HEK293 (cell line): ENCODE measurements around the gene DCAF8.

Source experiments
- CTCF ChIA-PET: fragments of 350-600 bp; formaldehyde crosslinking; extraction: SDS; loops from one replicate; lab custom pipeline; 2021; ENCODE audit warnings: antibody characterized with exemption; lab: Yijun Ruan, JAX
- POLR2A ChIA-PET: fragments of 300-600 bp; formaldehyde crosslinking; extraction: SDS; loops from one replicate; lab custom pipeline; 2020; ENCODE audit warnings: antibody characterized with exemption, inconsistent platforms; lab: Yijun Ruan, JAX
- H3K27ac ChIP-seq: fragments of 200-500 bp; sonication (Bioruptor generic); 2 replicates; pipeline ENCODE4 v1.5.1; 2014; ENCODE audit warnings: low read depth, low read length, control low read depth, inconsistent platforms; ENCODE audit errors: extremely low read depth
- H3K36me3 ChIP-seq, 2 experiments: fragments of 200-500 bp in 1 of 2; sonication (Bioruptor generic) in 1 of 2; 1 replicate in 1 of 2; 2 replicates in 1 of 2; pipeline ENCODE4 v1.5.1; 2014 to 2017; ENCODE audit warnings: inconsistent platforms in 2 of 2, low read length in 2 of 2; ENCODE audit not compliant: control insufficient read depth in 2 of 2, insufficient read depth in 1 of 2
- H3K4me1 ChIP-seq: fragments of 200-500 bp; sonication (Bioruptor generic); 2 replicates; pipeline ENCODE4 v1.5.1; 2014; ENCODE audit warnings: mild to moderate bottlenecking, low read length, inconsistent platforms; ENCODE audit not compliant: control insufficient read depth, insufficient read depth
- H3K4me3 ChIP-seq: 2 replicates; pipeline ENCODE4 v1.5.1; 2011; ENCODE audit warnings: low read depth, mild to moderate bottlenecking, control low read depth, low read length, moderate library complexity
- H3K9me3 ChIP-seq: fragments of 200-500 bp; sonication (Bioruptor generic); 2 replicates; pipeline ENCODE4 v1.5.1; 2014; ENCODE audit warnings: low read depth, low read length, inconsistent platforms; ENCODE audit not compliant: control insufficient read depth, insufficient read depth
- SP3 ChIP-seq: fragments of 450-650 bp; formaldehyde crosslinking; IDR thresholded peaks from 2 replicates; pipeline ENCODE4 v1.5.1; 2016; ENCODE audit warnings: missing biosample characterization, missing genetic modification characterization
- SP7 ChIP-seq: fragments of 450-650 bp; formaldehyde crosslinking; IDR thresholded peaks from 2 replicates; pipeline ENCODE4 v1.5.1; 2016; ENCODE audit warnings: missing biosample characterization, missing genetic modification characterization
- ZBTB17 ChIP-seq: fragments of 450-650 bp; formaldehyde crosslinking; IDR thresholded peaks from 2 replicates; pipeline ENCODE4 v1.5.1; 2016; ENCODE audit warnings: missing biosample characterization, missing genetic modification characterization
- ZNF112 ChIP-seq: fragments of 450-650 bp; formaldehyde crosslinking; IDR thresholded peaks from 2 replicates; pipeline ENCODE4 v1.5.0; 2017; ENCODE audit warnings: missing biosample characterization, missing genetic modification characterization
- ZNF16 ChIP-seq: fragments of 450-650 bp; formaldehyde crosslinking; IDR thresholded peaks from 2 replicates; pipeline ENCODE4 v1.5.1; 2016; ENCODE audit warnings: low read depth, missing biosample characterization, missing genetic modification characterization
- ZNF248 ChIP-seq: fragments of 450-650 bp; formaldehyde crosslinking; IDR thresholded peaks from 2 replicates; pipeline ENCODE4 v1.5.1; 2017; ENCODE audit warnings: missing biosample characterization, missing genetic modification characterization
- ZNF776 ChIP-seq: fragments of 450-650 bp; formaldehyde crosslinking; IDR thresholded peaks from 2 replicates; pipeline ENCODE4 v1.5.0; 2017; ENCODE audit warnings: missing biosample characterization, missing genetic modification characterization, borderline replicate concordance
- TF ChIP-seq, protein P1 (sequence below): fragments of 450-650 bp; formaldehyde crosslinking; IDR thresholded peaks from 2 replicates; pipeline ENCODE4 v1.5.1; 2017; ENCODE audit warnings: missing biosample characterization, missing genetic modification characterization
- TF ChIP-seq, protein P2 (sequence below): fragments of 450-650 bp; formaldehyde crosslinking; IDR thresholded peaks from 2 replicates; pipeline ENCODE4 v1.5.1; 2016; ENCODE audit warnings: missing biosample characterization, missing genetic modification characterization
- TF ChIP-seq, protein P3 (sequence below): fragments of 450-650 bp; formaldehyde crosslinking; IDR thresholded peaks from 2 replicates; pipeline ENCODE4 v1.5.1; 2016; ENCODE audit warnings: missing biosample characterization, missing genetic modification characterization, low read depth
- TF ChIP-seq, protein P4 (sequence below): fragments of 450-650 bp; formaldehyde crosslinking; IDR thresholded peaks from 2 replicates; pipeline ENCODE4 v1.5.1; 2016; ENCODE audit warnings: missing biosample characterization, missing genetic modification characterization
- TF ChIP-seq, protein P5 (sequence below): fragments of 450-650 bp; formaldehyde crosslinking; IDR thresholded peaks from 2 replicates; pipeline ENCODE4 v1.5.1; 2016; ENCODE audit warnings: missing biosample characterization, missing genetic modification characterization
- TF ChIP-seq, protein P6 (sequence below): fragments of 450-650 bp; formaldehyde crosslinking; IDR thresholded peaks from 2 replicates; pipeline ENCODE4 v1.5.1; 2016; ENCODE audit warnings: missing biosample characterization, missing genetic modification characterization

DCAF8 gene

DNA sequence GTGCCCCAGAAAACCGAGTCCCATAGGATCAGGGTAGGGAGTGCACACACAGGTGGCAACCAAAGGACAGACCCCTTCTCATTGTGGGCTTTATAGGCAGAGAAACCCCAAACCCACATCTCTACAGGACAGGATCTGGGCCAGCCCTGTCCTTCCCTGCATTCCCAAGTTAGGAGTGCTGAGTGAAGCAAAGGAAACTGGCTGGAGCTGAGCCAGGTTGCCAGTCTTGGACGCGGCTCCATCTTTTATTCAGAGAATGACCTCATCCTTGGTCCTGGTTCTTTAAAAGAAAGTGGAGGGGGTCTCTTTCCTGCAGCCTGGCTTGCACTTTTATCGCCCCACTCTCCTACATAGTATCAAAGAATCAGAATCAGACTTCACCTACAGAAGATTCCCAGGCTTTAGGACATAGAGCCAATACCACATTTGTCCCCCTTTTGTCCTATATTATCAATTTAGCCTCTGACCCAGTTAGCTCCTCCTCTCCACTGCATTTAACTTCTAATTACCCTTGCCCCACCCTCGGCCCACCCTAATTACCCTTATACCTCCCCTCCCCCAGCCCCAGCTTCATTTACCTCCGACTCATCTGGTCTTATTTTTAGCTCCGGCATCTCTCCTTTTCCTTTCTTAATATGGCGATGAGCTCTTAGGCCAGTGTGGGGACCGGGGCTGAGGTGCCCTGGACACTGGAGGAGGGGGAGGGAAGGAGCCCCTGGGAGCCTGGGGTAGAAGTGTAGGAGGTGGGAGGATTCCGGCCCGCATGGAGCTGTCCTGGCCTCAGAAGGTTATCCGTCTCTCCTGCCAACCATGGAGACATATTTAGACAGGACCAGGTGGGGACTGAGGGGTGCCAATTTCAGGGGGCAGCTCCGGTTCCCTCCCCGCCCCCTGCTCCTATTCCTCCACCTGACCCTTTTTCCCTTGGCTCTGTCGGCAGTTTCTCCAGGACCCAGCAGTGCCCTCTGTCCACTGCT is 72.4 kb downstream of the DCAF8 start, which contains the start of gene CASQ1:
TSS of gene CASQ1 (plus strand) at position 927 of the 977 bp plus-strand sequence. CDS start 177 bp downstream, outside the sequence.
- POLR2A ChIA-PET: no interaction called here
- H3K9me3 ChIP-seq: no peaks in the 10 kb centered on the region

More for the DNA sequence above, 72.4 kb downstream of the DCAF8 start, which contains the start of gene CASQ1:
- H3K27ac ChIP-seq: no peak within 1 kb of the TSS
- no peak within 1 kb of the TSS for H3K4me3 ChIP-seq
- TF ChIP-seq, protein P1, sequence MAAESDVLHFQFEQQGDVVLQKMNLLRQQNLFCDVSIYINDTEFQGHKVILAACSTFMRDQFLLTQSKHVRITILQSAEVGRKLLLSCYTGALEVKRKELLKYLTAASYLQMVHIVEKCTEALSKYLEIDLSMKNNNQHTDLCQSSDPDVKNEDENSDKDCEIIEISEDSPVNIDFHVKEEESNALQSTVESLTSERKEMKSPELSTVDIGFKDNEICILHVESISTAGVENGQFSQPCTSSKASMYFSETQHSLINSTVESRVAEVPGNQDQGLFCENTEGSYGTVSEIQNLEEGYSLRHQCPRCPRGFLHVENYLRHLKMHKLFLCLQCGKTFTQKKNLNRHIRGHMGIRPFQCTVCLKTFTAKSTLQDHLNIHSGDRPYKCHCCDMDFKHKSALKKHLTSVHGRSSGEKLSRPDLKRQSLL (tag by site-specific recombination): peak; percentile 10; the same call in 1 of the 2 replicates
- TF ChIP-seq ZNF16 (tag by site-specific recombination) (no peak), ZBTB17 (tag by site-specific recombination) (peak; percentile 26; the same call in 1 of the 2 replicates), ZNF112 (tag by site-specific recombination) (no peak), ZNF776 (tag by site-specific recombination) (no peak), SP3 (tag by site-specific recombination) (0 out of 2 replicates have a peak, but pooled peaks have one; percentile 10), SP7 (tag by site-specific recombination) (peak; percentile 55; the same call in 1 of the 2 replicates), ZNF248 (tag by site-specific recombination) (no peak)
- TF ChIP-seq, protein P2, sequence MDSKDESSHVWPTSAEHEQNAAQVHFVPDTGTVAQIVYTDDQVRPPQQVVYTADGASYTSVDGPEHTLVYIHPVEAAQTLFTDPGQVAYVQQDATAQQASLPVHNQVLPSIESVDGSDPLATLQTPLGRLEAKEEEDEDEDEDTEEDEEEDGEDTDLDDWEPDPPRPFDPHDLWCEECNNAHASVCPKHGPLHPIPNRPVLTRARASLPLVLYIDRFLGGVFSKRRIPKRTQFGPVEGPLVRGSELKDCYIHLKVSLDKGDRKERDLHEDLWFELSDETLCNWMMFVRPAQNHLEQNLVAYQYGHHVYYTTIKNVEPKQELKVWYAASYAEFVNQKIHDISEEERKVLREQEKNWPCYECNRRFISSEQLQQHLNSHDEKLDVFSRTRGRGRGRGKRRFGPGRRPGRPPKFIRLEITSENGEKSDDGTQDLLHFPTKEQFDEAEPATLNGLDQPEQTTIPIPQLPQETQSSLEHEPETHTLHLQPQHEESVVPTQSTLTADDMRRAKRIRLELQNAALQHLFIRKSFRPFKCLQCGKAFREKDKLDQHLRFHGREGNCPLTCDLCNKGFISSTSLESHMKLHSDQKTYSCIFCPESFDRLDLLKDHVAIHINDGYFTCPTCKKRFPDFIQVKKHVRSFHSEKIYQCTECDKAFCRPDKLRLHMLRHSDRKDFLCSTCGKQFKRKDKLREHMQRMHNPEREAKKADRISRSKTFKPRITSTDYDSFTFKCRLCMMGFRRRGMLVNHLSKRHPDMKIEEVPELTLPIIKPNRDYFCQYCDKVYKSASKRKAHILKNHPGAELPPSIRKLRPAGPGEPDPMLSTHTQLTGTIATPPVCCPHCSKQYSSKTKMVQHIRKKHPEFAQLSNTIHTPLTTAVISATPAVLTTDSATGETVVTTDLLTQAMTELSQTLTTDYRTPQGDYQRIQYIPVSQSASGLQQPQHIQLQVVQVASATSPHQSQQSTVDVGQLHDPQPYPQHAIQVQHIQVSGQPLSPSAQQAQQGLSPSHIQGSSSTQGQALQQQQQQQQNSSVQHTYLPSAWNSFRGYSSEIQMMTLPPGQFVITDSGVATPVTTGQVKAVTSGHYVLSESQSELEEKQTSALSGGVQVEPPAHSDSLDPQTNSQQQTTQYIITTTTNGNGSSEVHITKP (tag by site-specific recombination): peak; percentile 59; the same call in 1 of the 2 replicates
- TF ChIP-seq, protein P3, sequence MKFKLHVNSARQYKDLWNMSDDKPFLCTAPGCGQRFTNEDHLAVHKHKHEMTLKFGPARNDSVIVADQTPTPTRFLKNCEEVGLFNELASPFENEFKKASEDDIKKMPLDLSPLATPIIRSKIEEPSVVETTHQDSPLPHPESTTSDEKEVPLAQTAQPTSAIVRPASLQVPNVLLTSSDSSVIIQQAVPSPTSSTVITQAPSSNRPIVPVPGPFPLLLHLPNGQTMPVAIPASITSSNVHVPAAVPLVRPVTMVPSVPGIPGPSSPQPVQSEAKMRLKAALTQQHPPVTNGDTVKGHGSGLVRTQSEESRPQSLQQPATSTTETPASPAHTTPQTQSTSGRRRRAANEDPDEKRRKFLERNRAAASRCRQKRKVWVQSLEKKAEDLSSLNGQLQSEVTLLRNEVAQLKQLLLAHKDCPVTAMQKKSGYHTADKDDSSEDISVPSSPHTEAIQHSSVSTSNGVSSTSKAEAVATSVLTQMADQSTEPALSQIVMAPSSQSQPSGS (tag by site-specific recombination): peak; percentile 64; the same call in 1 of the 2 replicates
- TF ChIP-seq, protein P4, sequence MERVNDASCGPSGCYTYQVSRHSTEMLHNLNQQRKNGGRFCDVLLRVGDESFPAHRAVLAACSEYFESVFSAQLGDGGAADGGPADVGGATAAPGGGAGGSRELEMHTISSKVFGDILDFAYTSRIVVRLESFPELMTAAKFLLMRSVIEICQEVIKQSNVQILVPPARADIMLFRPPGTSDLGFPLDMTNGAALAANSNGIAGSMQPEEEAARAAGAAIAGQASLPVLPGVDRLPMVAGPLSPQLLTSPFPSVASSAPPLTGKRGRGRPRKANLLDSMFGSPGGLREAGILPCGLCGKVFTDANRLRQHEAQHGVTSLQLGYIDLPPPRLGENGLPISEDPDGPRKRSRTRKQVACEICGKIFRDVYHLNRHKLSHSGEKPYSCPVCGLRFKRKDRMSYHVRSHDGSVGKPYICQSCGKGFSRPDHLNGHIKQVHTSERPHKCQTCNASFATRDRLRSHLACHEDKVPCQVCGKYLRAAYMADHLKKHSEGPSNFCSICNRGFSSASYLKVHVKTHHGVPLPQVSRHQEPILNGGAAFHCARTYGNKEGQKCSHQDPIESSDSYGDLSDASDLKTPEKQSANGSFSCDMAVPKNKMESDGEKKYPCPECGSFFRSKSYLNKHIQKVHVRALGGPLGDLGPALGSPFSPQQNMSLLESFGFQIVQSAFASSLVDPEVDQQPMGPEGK (tag by site-specific recombination): peak; percentile 32; the same call in 1 of the 2 replicates
- TF ChIP-seq, protein P5, sequence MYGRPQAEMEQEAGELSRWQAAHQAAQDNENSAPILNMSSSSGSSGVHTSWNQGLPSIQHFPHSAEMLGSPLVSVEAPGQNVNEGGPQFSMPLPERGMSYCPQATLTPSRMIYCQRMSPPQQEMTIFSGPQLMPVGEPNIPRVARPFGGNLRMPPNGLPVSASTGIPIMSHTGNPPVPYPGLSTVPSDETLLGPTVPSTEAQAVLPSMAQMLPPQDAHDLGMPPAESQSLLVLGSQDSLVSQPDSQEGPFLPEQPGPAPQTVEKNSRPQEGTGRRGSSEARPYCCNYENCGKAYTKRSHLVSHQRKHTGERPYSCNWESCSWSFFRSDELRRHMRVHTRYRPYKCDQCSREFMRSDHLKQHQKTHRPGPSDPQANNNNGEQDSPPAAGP (tag by site-specific recombination): peak; percentile 93
- TF ChIP-seq, protein P6, sequence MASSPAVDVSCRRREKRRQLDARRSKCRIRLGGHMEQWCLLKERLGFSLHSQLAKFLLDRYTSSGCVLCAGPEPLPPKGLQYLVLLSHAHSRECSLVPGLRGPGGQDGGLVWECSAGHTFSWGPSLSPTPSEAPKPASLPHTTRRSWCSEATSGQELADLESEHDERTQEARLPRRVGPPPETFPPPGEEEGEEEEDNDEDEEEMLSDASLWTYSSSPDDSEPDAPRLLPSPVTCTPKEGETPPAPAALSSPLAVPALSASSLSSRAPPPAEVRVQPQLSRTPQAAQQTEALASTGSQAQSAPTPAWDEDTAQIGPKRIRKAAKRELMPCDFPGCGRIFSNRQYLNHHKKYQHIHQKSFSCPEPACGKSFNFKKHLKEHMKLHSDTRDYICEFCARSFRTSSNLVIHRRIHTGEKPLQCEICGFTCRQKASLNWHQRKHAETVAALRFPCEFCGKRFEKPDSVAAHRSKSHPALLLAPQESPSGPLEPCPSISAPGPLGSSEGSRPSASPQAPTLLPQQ (tag by site-specific recombination): 0 out of 2 replicates have a peak, but pooled peaks have one; percentile 27
- CTCF ChIA-PET: interaction anchor here (0.5 to 6.7 kb wide), 15 partner anchors 13 to 469 kb away, joined by 3 to 88 read pairs (median 4); partner anchors contain the start of genes PEA15 and PIGM
- H3K4me1 ChIP-seq: no peaks in the 10 kb centered on the region
- no peaks in the 10 kb centered on the region for H3K36me3 ChIP-seq
